ENCODE data around the gene PSME2. TPM values are rescaled to one million over a fixed set of nuclear protein-coding genes. Genes with fewer than 3 reads are reported as not detected.

The PSME2 gene
- total and polyA plus RNA-seq, 2 experiments from 2014 or later, result 75.5 to 189 TPM

DNA sequence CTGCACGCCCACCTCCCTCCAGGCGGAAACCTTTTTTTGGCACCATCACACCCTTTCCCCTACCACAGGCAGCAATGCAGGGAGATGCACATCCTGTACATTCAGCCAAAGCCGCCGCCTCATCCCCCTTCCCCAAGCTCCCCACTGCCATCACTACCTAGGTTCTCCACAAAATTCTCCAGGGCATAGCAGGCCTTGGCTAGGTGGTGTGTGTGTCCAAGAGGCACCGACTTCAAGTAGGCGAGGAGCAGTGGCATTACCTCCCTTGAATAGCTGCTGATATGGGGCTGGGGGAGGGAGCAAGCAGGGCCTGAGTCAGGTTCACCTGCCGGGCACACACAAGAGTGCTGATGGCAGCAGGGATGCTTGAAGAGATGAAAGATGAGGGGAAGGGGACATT is 38.6 kb upstream of the PSME2 start:
- no peaks in the 10 kb centered on the region for H4K20me1 ChIP-seq (ENCODE audit: insufficient read depth, poor library complexity, severe bottlenecking)
- H3K27ac ChIP-seq, result no peak overlapping the region
- TF ChIP-seq EZH2phosphoT487 (IDR thresholded peaks at IDR 0.05; ENCODE audit: low read depth, severe bottlenecking, unreplicated experiment) (no peak), CTCF (IDR thresholded peaks at IDR 0.05; ENCODE audit: poor library complexity) (no peak), EZH2 (IDR thresholded peaks at IDR 0.05; ENCODE audit: borderline replicate concordance) (no peak)
- H3K9me3 ChIP-seq (ENCODE audit: low read depth), result no peaks in the 10 kb centered on the region
- no peaks in the 10 kb centered on the region for H3K9me2 ChIP-seq (replicated peaks; ENCODE audit: insufficient read depth)
- no peaks in the 10 kb centered on the region for H3K36me3 ChIP-seq (replicated peaks; ENCODE audit: insufficient read depth, low read depth)
- H3K4me3 ChIP-seq, result no peak overlapping the region
- H3K79me2 ChIP-seq, result peaks cover 15% of the 10 kb centered on the region
- 89% methylated on average over 7 of the region's 7 CpGs for WGBS (ENCODE audit: low lambda C conversion rate, missing lambda C conversion rate)
- peaks cover 5% of the 10 kb centered on the region for H3K4me1 ChIP-seq (ENCODE audit: insufficient read depth)
- no peaks in the 10 kb centered on the region for H3K27me3 ChIP-seq
- H3K4me2 ChIP-seq, result no peak overlapping the region
- H2AFZ ChIP-seq, result no peak overlapping the region
- DNase-seq (ENCODE audit: low spot score), result no peak

- Histone ChIP-seq H3K79me2 (peaks cover 14% of the 10 kb centered on the region), H4K20me1 (ENCODE audit: insufficient read depth, poor library complexity, severe bottlenecking) (no peaks in the 10 kb centered on the region), H3K4me2 (no peak overlapping the region), H3K27me3 (no peaks in the 10 kb centered on the region), H3K4me1 (ENCODE audit: insufficient read depth) (peaks cover 5% of the 10 kb centered on the region), H2AFZ (no peak overlapping the region), H3K27ac (no peak overlapping the region), H3K9me3 (ENCODE audit: low read depth) (no peaks in the 10 kb centered on the region), H3K36me3 (replicated peaks; ENCODE audit: insufficient read depth, low read depth) (no peaks in the 10 kb centered on the region), H3K9me2 (replicated peaks; ENCODE audit: insufficient read depth) (no peaks in the 10 kb centered on the region), H3K4me3 (no peak overlapping the region)
- TF ChIP-seq CTCF (IDR thresholded peaks at IDR 0.05; ENCODE audit: poor library complexity), result no peak
- TF ChIP-seq EZH2phosphoT487 (IDR thresholded peaks at IDR 0.05; ENCODE audit: low read depth, severe bottlenecking, unreplicated experiment), result no peak
- no peak for TF ChIP-seq EZH2 (IDR thresholded peaks at IDR 0.05; ENCODE audit: borderline replicate concordance)
- 93% methylated on average over 14 of the region's 19 CpGs for WGBS (ENCODE audit: low lambda C conversion rate, missing lambda C conversion rate)
- no peak for DNase-seq (ENCODE audit: low spot score)
Observed at GRCh38 chr14:24184104-24184970, 37.9 kb upstream of the PSME2 start.

GRCh38 chr14:24183014-24183481 is 36.6 kb upstream of the PSME2 start:
- Histone ChIP-seq H3K27me3 (no peaks in the 10 kb centered on the region), H3K9me2 (replicated peaks; ENCODE audit: insufficient read depth) (no peaks in the 10 kb centered on the region), H4K20me1 (ENCODE audit: insufficient read depth, poor library complexity, severe bottlenecking) (no peaks in the 10 kb centered on the region), H3K4me1 (ENCODE audit: insufficient read depth) (peaks cover 5% of the 10 kb centered on the region), H3K4me3 (no peak overlapping the region), H3K4me2 (no peak overlapping the region), H3K79me2 (peaks cover 14% of the 10 kb centered on the region), H3K36me3 (replicated peaks; ENCODE audit: insufficient read depth, low read depth) (no peaks in the 10 kb centered on the region), H3K27ac (no peak overlapping the region), H2AFZ (no peak overlapping the region), H3K9me3 (ENCODE audit: low read depth) (no peaks in the 10 kb centered on the region)
- 97% methylated on average over 12 of the region's 15 CpGs for WGBS (ENCODE audit: low lambda C conversion rate, missing lambda C conversion rate)
- no peak for DNase-seq (ENCODE audit: low spot score)
- TF ChIP-seq EZH2 (IDR thresholded peaks at IDR 0.05; ENCODE audit: borderline replicate concordance), result no peak
- no peak for TF ChIP-seq EZH2phosphoT487 (IDR thresholded peaks at IDR 0.05; ENCODE audit: low read depth, severe bottlenecking, unreplicated experiment)
- TF ChIP-seq CTCF (IDR thresholded peaks at IDR 0.05; ENCODE audit: poor library complexity), result no peak

All from hepatocyte (in vitro differentiated cells).